ENCODE results near the gene RAMACL.

The RAMACL gene

DNA sequence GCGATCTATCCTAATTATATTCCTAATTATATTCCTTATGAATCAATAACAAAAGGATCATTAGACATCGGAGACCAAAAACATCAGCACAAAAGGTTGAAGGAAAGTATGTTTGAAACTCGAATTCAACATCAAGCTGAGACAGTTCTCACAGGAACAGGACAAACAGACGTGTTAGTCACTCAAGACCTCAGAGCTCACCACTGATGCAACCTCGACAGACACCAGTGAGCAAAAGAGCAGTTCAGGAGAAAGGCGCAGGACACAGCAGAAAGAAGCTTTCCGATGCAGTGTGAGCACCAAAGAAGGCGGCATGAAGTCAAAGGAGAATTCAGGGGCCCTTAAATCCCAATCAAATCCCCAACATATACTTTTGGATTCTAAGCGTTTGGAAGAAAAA is 6.3 kb upstream of the RAMACL start:
- Histone ChIP-seq H3K36me3 (ENCODE audit: control insufficient read depth, insufficient read depth, low read length) (no peaks in the 10 kb centered on the region), H3K9me3 (ENCODE audit: control insufficient read depth, insufficient read depth, low read length) (no peaks in the 10 kb centered on the region), H3K4me3 (ENCODE audit: low read depth, low read length) (no peak overlapping the region), H3K4me1 (ENCODE audit: control insufficient read depth, insufficient read depth, low read length) (peaks cover 10% of the 10 kb centered on the region), H3K9ac (ENCODE audit: low read depth, low read length) (no peak overlapping the region), H3K27me3 (ENCODE audit: control insufficient read depth, insufficient read depth, low read length) (no peaks in the 10 kb centered on the region), H3K27ac (ENCODE audit: low read depth, low read length) (no peak overlapping the region)

DNA sequence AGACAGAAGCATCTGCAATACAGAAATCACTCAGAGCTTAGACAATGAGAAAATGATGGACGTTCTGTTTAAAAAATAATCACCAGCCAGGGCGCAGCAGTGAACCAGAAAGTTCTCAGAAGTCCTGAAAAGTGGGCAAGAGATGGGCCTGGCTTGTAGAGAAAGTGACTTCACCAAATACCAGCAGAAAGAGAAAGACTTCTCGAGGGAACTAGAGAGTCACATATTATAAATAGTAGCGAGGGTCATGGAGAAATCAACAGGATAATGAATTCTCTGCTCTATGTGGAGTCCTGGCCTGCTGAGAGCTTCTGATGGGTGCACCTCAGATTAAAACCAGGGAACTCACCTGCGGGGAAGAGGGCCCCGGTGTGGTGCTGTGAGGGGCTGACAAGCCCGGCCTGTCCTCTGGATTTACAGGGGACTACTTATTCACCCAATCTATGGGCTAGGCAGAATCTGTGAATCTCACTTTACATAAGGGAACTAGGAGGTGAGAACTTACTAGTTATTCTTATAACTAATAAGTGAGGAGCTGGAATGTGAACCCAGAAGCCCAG is 5.6 kb upstream of the RAMACL start:
- H3K27ac ChIP-seq (ENCODE audit: low read depth, low read length), result no peak overlapping the region
- peaks cover 10% of the 10 kb centered on the region for H3K4me1 ChIP-seq (ENCODE audit: control insufficient read depth, insufficient read depth, low read length)

GRCh38 chr6:166591026-166591425 is 4.5 kb upstream of the RAMACL start:
- H3K4me1 ChIP-seq (ENCODE audit: control insufficient read depth, insufficient read depth, low read length), result peaks cover 10% of the 10 kb centered on the region

More for the DNA sequence above, 5.6 kb upstream of the RAMACL start:
- no peak overlapping the region for H3K9ac ChIP-seq (ENCODE audit: low read depth, low read length)
- no peak overlapping the region for H3K4me3 ChIP-seq (ENCODE audit: low read depth, low read length)
- no peaks in the 10 kb centered on the region for H3K27me3 ChIP-seq (ENCODE audit: control insufficient read depth, insufficient read depth, low read length)
- no peaks in the 10 kb centered on the region for H3K36me3 ChIP-seq (ENCODE audit: control insufficient read depth, insufficient read depth, low read length)
- no peaks in the 10 kb centered on the region for H3K9me3 ChIP-seq (ENCODE audit: control insufficient read depth, insufficient read depth, low read length)

DNA sequence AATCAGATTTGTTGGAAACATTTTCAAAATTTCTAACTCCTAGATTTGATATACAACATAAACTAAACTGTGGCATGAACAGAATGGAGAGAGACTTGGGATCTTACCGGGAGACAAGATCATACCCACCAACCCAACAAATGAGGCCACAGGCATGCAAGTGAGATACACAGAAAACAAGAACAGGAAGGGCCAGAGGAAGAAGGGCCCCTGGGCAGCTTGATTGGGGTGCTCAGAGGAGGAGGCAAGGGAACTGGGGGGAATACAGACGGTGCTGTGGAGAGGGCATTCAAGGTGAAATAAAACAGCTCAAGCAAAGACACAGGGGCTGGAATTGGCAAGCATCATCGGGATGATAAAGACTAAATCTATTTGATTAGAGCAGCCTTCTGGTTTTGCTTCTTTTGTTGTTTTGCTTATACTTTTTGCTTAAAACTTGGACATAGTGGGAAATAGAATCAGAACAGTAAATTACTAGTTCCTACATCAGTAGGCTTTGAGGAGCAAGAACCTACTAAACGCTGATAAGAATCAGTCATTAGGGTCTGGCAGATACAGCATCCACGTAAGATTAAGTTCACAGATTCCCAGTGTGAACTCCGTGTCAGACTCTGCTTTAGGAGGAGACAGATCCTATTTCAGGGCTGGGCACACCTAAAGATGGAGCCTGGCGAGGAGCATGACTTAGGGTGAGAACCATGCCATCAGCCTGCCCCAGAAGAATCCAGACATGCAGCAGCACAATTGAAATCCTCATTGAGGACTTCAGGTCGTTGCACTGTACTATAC is 3.5 kb upstream of the RAMACL start:
- no peak overlapping the region for H3K4me3 ChIP-seq (ENCODE audit: low read depth, low read length)
- H3K9ac ChIP-seq (ENCODE audit: low read depth, low read length), result no peak overlapping the region
- H3K9me3 ChIP-seq (ENCODE audit: control insufficient read depth, insufficient read depth, low read length), result no peaks in the 10 kb centered on the region

More at GRCh38 chr6:166591026-166591425, 4.5 kb upstream of the RAMACL start:
- no peak overlapping the region for H3K4me3 ChIP-seq (ENCODE audit: low read depth, low read length)
- no peaks in the 10 kb centered on the region for H3K9me3 ChIP-seq (ENCODE audit: control insufficient read depth, insufficient read depth, low read length)
- H3K27me3 ChIP-seq (ENCODE audit: control insufficient read depth, insufficient read depth, low read length), result no peaks in the 10 kb centered on the region
- no peaks in the 10 kb centered on the region for H3K36me3 ChIP-seq (ENCODE audit: control insufficient read depth, insufficient read depth, low read length)
- H3K27ac ChIP-seq (ENCODE audit: low read depth, low read length), result no peak overlapping the region
- no peak overlapping the region for H3K9ac ChIP-seq (ENCODE audit: low read depth, low read length)

DNA sequence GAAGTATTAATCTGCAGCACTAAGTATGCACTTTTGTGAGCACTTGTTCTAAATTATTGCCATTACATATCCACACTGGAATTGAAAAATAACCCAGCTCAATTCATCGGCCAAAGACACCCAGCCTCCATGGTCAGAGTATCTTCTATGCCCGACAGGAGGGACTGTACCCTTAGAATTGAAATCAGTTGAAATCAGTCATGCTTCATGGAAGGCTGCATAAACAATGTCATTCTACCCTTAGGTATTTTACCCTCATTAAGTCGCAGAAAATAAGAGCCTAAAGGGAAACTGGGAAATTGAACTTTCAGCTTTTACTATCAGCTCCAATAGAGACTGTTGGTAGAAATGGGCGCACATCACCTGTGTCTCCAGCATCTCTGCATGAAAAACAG is 2.9 kb upstream of the RAMACL start:
- no peak overlapping the region for H3K27ac ChIP-seq (ENCODE audit: low read depth, low read length)
- no peak overlapping the region for H3K9ac ChIP-seq (ENCODE audit: low read depth, low read length)
- no peaks in the 10 kb centered on the region for H3K9me3 ChIP-seq (ENCODE audit: control insufficient read depth, insufficient read depth, low read length)
- H3K36me3 ChIP-seq (ENCODE audit: control insufficient read depth, insufficient read depth, low read length), result no peaks in the 10 kb centered on the region
- no peaks in the 10 kb centered on the region for H3K27me3 ChIP-seq (ENCODE audit: control insufficient read depth, insufficient read depth, low read length)
- no peak overlapping the region for H3K4me3 ChIP-seq (ENCODE audit: low read depth, low read length)
- H3K4me1 ChIP-seq (ENCODE audit: control insufficient read depth, insufficient read depth, low read length), result peaks cover 10% of the 10 kb centered on the region

More for the DNA sequence above, 3.5 kb upstream of the RAMACL start:
- H3K36me3 ChIP-seq (ENCODE audit: control insufficient read depth, insufficient read depth, low read length), result no peaks in the 10 kb centered on the region
- no peak overlapping the region for H3K27ac ChIP-seq (ENCODE audit: low read depth, low read length)
- H3K27me3 ChIP-seq (ENCODE audit: control insufficient read depth, insufficient read depth, low read length), result no peaks in the 10 kb centered on the region
- peaks cover 10% of the 10 kb centered on the region for H3K4me1 ChIP-seq (ENCODE audit: control insufficient read depth, insufficient read depth, low read length)

DNA sequence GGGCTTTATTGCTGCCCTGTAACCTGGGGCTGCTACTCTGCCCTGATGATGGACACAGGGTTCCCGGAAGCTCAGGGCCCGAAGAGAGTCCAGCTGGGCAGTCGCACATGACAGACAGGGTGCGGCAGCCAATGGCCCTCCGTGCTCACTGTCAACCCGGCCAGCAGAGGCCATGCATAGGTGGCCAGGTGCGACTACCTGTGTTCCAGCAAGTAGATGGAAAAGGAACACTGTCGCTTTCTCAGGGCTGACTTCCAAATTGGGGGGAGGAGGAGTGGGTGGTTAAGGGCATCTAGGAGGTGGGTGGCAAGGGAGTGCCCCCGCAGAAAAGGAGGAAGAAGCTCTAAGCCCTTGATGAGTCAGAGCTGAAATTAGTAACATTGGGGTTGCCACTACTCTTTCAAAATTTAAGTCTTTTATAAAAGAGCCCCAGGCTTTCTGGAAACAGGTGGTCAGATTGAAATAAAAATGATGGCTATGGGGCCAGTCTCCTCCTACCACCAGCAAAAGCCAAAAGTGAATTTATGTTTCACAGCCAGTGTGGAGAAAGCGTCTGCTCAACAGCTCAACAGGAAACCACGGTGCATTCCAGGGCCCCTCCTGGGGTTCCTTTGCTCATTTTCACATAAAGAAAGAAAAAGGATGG is 2.3 kb upstream of the RAMACL start:
- Histone ChIP-seq H3K4me1 (ENCODE audit: control insufficient read depth, insufficient read depth, low read length) (peaks cover 10% of the 10 kb centered on the region), H3K9ac (ENCODE audit: low read depth, low read length) (no peak overlapping the region), H3K27ac (ENCODE audit: low read depth, low read length) (no peak overlapping the region), H3K4me3 (ENCODE audit: low read depth, low read length) (no peak overlapping the region), H3K9me3 (ENCODE audit: control insufficient read depth, insufficient read depth, low read length) (no peaks in the 10 kb centered on the region), H3K36me3 (ENCODE audit: control insufficient read depth, insufficient read depth, low read length) (no peaks in the 10 kb centered on the region), H3K27me3 (ENCODE audit: control insufficient read depth, insufficient read depth, low read length) (no peaks in the 10 kb centered on the region)

GRCh38 chr6:166587631-166588413 is 1.3 kb upstream of the RAMACL start:
- Histone ChIP-seq H3K9ac (ENCODE audit: low read depth, low read length) (no peak overlapping the region), H3K27me3 (ENCODE audit: control insufficient read depth, insufficient read depth, low read length) (no peaks in the 10 kb centered on the region), H3K36me3 (ENCODE audit: control insufficient read depth, insufficient read depth, low read length) (no peaks in the 10 kb centered on the region), H3K4me3 (ENCODE audit: low read depth, low read length) (no peak overlapping the region), H3K9me3 (ENCODE audit: control insufficient read depth, insufficient read depth, low read length) (no peaks in the 10 kb centered on the region), H3K27ac (ENCODE audit: low read depth, low read length) (no peak overlapping the region), H3K4me1 (ENCODE audit: control insufficient read depth, insufficient read depth, low read length) (peaks cover 10% of the 10 kb centered on the region)

GRCh38 chr6:166584853-166585429 is 1.5 kb downstream of the RAMACL start:
- Histone ChIP-seq H3K27ac (ENCODE audit: low read depth, low read length) (no peak overlapping the region), H3K9ac (ENCODE audit: low read depth, low read length) (no peak overlapping the region), H3K4me3 (ENCODE audit: low read depth, low read length) (no peak overlapping the region), H3K27me3 (ENCODE audit: control insufficient read depth, insufficient read depth, low read length) (no peaks in the 10 kb centered on the region), H3K36me3 (ENCODE audit: control insufficient read depth, insufficient read depth, low read length) (no peaks in the 10 kb centered on the region), H3K9me3 (ENCODE audit: control insufficient read depth, insufficient read depth, low read length) (no peaks in the 10 kb centered on the region), H3K4me1 (ENCODE audit: control insufficient read depth, insufficient read depth, low read length) (peaks cover 10% of the 10 kb centered on the region)

DNA sequence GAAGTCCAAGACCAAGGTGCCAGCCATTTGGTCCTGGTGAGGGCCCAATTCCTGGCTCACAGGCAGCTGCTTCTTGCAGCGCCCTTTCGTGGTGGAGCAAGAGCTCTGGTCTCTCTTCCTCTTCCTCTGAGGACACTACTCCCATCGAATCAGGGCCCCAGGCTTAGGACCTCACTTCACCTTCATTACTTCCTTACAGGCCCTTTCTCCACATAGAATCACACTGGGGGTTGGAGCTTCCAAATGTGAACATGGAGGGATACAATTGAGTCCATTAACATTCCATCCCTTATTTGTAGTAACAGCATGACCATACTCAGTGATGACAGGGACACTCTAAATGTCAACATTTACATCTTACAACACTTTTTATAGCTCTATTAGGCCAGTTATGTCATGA is 2.3 kb downstream of the RAMACL start:
- Histone ChIP-seq H3K27me3 (ENCODE audit: control insufficient read depth, insufficient read depth, low read length) (no peaks in the 10 kb centered on the region), H3K4me1 (ENCODE audit: control insufficient read depth, insufficient read depth, low read length) (peaks cover 5% of the 10 kb centered on the region), H3K27ac (ENCODE audit: low read depth, low read length) (no peak overlapping the region), H3K36me3 (ENCODE audit: control insufficient read depth, insufficient read depth, low read length) (no peaks in the 10 kb centered on the region), H3K9ac (ENCODE audit: low read depth, low read length) (no peak overlapping the region), H3K9me3 (ENCODE audit: control insufficient read depth, insufficient read depth, low read length) (no peaks in the 10 kb centered on the region), H3K4me3 (ENCODE audit: low read depth, low read length) (no peak overlapping the region)

- Histone ChIP-seq H3K4me1 (ENCODE audit: control insufficient read depth, insufficient read depth, low read length) (no peaks in the 10 kb centered on the region), H3K27me3 (ENCODE audit: control insufficient read depth, insufficient read depth, low read length) (no peaks in the 10 kb centered on the region), H3K9me3 (ENCODE audit: control insufficient read depth, insufficient read depth, low read length) (no peaks in the 10 kb centered on the region), H3K27ac (ENCODE audit: low read depth, low read length) (no peak overlapping the region), H3K36me3 (ENCODE audit: control insufficient read depth, insufficient read depth, low read length) (no peaks in the 10 kb centered on the region), H3K9ac (ENCODE audit: low read depth, low read length) (no peak overlapping the region), H3K4me3 (ENCODE audit: low read depth, low read length) (no peak overlapping the region)
Observed at GRCh38 chr6:166583230-166583965, 3.1 kb downstream of the RAMACL start.

Data from HUES48 (cell line).